ENCODE data around the gene SPATA2.

- no peak for TF ChIP-seq CTCF (IDR thresholded peaks at IDR 0.05; ENCODE audit: low read length)
- TF ChIP-seq EZH2 (optimal IDR thresholded peaks at IDR 0.05; ENCODE audit: low read depth, low read length): no peak
- no peak for TF ChIP-seq EZH2phosphoT487 (IDR thresholded peaks at IDR 0.05; ENCODE audit: low read length)
Measured at GRCh38 chr20:49929142-49929494, 13.8 kb upstream of the SPATA2 start.
